Loucy (cell line): Measurements from ENCODE around the gene PRR15L.

Experiments
- EZH2phosphoT487 ChIP-seq: fragments of 200-600 bp; IDR thresholded peaks from 2 replicates; pipeline ENCODE4 v1.6.1; 2018; ENCODE audit warnings: antibody characterized with exemption, mild to moderate bottlenecking, moderate library complexity, borderline replicate concordance
- TF ChIP-seq, protein P1 (sequence below): fragments of 200-600 bp; sonication (generic); conservative IDR thresholded peaks from 2 replicates; pipeline ENCODE4 v1.5.1; 2014; ENCODE audit warnings: mild to moderate bottlenecking, antibody characterized with exemption, low read length

- TF ChIP-seq, protein P1, sequence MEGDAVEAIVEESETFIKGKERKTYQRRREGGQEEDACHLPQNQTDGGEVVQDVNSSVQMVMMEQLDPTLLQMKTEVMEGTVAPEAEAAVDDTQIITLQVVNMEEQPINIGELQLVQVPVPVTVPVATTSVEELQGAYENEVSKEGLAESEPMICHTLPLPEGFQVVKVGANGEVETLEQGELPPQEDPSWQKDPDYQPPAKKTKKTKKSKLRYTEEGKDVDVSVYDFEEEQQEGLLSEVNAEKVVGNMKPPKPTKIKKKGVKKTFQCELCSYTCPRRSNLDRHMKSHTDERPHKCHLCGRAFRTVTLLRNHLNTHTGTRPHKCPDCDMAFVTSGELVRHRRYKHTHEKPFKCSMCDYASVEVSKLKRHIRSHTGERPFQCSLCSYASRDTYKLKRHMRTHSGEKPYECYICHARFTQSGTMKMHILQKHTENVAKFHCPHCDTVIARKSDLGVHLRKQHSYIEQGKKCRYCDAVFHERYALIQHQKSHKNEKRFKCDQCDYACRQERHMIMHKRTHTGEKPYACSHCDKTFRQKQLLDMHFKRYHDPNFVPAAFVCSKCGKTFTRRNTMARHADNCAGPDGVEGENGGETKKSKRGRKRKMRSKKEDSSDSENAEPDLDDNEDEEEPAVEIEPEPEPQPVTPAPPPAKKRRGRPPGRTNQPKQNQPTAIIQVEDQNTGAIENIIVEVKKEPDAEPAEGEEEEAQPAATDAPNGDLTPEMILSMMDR, result no peak
- no peak for TF ChIP-seq EZH2phosphoT487
Measured at GRCh38 chr17:48006936-48007709, 49.4 kb upstream of the PRR15L start.
